VCaP (cell line): ENCODE measurements around the gene P3H4.
A peak's percentile ranks its signal among the peaks of the same experiment; 100 is the strongest.
"Not testable (repeated sequence)": the region's sequence is repeated elsewhere in the genome, so short reads cannot be mapped to it uniquely, and the experiment has no call there.

Experiments
- H3K27ac ChIP-seq: fragments of 450-650 bp; 2 replicates; pipeline ENCODE4 v1.5.1; 2017
- CTCF ChIP-seq: fragments of 450-650 bp; conservative IDR thresholded peaks from 2 replicates; pipeline ENCODE4 v1.5.1; 2017; ENCODE audit warnings: mild to moderate bottlenecking, moderate library complexity

Gene P3H4

GRCh38 chr17:41837761-41838538 is 26.2 kb upstream of the P3H4 start, which contains the start of gene KLHL10:
Gene KLHL10 (plus strand): TSS chr17:41837825. CDS start chr17:41837933, 108 bp downstream.
- H3K27ac ChIP-seq: no peak within 1 kb of the TSS
- no peak for TF ChIP-seq CTCF

DNA sequence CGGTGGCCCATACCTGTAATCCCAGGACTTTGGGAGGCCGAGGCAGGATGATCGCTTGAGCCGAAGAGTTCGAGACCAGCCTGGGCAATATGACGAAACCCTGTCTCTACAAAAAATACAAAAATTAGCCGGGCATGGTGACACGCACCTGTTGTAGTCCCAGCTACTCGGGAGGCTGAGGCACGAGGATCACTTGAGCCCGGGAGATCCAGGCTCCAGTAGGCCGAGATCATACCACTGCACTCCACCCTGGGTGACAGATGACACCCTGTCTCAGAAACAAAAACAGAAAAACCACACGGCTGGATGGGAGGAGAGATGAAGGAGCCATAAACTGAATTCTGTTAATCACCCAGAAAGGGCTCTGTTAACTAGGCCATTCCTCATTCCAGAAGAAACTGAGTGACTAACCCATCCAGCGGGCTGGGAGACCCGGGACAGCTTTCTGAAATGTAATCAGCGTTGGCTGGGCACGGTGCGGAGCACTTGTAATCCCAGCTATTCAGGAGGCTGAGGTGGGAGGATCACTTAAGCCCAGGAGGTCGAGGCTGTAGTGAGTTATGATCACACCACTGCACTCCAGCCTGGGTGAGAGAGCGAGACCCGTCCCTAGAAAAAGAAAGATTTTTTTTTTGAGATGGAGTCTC is 24.9 kb upstream of the P3H4 start:
- peak overlapping the region; percentile 73; the same call in 1 of the 2 replicates for H3K27ac ChIP-seq
- TF ChIP-seq CTCF: no peak

- no peak for TF ChIP-seq CTCF
- H3K27ac ChIP-seq: peak within 1 kb of the TSS; percentile 73; the same call in 1 of the 2 replicates
These were observed 24.2 kb upstream of the P3H4 start, which contains the start of gene NT5C3B for GRCh38 chr17:41835800-41836549. Gene NT5C3B (minus strand): TSS chr17:41836232. CDS start chr17:41836193, 39 bp downstream.

DNA sequence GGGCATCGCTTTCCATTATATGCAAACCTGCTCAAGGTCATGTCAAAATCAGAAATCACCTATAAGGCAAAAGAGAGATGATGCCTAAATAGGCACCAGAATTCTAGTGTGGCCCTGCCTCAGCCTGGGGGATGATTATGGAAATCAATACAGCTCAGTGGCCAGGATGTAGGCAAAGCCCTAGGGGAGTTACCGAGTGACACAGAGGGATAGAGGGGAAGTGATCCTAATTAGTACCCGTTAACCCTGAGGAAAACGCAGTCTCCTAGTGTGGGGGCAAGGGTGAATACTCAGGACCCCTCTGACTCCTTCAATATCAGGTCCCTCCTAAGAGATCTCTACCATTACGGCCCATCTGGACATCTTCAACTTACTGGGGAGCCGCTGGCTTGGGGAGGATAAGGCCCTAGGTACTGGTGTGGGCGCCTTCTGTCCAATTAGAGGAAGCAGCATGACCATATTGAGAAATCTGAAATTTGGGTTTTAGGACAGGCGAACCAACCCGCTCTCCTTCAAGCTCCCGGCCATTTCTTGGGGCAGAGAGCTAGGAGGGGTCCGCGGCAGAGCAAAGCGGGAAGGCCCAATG is 23.6 kb upstream of the P3H4 start:
- TF ChIP-seq CTCF: no peak
- H3K27ac ChIP-seq: peak overlapping the region; percentile 73; the same call in 1 of the 2 replicates

DNA sequence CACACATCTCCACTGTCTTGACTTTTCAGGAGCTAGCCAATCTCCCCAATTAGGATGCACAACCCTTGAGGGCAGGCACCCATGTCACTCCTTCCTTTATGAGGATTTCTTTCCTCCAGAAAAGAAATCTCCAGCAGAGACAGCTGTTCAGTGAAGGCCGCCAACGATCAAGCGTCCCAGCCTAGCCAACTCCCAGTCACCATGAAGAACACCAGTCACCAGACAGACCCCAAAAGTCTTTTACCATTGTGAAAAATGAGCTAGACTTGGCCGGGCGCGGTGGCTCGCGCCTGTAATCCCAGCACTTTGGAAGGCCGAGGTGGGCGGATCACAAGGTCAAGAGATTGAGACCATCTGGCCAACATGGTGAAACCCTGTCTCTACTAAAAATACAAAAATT is 18.2 kb upstream of the P3H4 start:
- not testable (repeated sequence) for H3K27ac ChIP-seq

DNA sequence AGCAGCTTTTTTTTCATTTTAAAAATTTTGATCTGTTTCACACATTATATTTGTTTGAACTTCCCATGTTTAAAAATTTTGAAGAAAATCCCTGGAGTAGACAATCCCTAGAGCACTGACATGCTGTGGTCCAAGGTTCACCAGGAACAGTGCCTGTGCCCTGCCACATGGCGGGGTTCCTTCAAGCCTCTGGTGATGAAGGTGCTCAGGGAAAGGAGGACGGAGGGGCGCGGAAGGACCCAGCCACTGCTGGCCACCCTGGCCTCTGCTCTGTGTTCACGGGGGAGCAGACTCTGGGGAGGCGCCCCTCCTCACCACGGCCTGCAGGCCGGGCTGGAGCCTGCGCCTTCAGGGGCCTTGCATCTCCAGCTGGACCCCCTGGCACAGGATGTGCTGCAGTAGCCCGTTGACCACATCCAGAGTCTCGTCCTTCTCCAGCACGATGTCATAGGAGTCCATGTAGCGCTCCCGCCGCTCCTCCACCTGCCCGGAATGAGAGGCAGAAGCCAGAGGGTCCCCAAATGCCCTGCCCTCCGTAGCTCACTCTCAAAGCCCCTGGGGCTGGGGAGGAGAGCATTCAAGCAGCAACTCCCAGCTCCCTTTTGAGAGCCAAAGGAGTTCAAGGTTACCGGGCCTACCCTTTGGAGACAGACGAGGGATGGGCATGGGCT is 13.6 kb upstream of the P3H4 start:
- no peak overlapping the region for H3K27ac ChIP-seq
- no peak for TF ChIP-seq CTCF

GRCh38 chr17:41824086-41824485 is 12.3 kb upstream of the P3H4 start:
- H3K27ac ChIP-seq: no peak overlapping the region
- TF ChIP-seq CTCF: no peak
